ENCODE results near the gene KRTAP10-4. TPM values are rescaled to one million over a fixed set of nuclear protein-coding genes. Genes with fewer than 3 reads are reported as not detected.

The KRTAP10-4 gene
- total and polyA plus RNA-seq, 2 donors (not counting 1 experiment from before 2014, with no cell fraction given), result not detected

DNA sequence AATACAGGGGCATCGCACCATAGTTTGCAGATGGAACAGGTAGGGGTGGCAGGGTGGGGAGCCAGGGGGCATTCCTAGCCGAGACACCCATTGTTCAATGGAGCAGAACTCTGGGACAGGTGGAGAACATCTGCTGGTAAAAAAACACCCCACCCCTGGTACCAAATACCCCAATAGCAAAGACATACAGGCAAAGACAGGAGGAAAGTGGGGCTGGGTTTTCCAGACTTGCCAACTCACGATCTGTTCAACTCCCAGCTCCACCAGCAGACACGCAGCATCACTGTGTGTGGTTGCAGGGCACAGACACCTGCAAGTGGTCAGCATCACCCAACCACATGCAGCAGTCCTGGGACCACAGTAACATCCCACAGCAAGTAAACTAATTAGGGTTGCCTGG lies 38.0 kb downstream of the KRTAP10-4 start:
- Mint-ChIP-seq H3K9me3 (ENCODE audit: insufficient read depth) (peaks cover 15% of the 10 kb centered on the region), H3K27me3 (peaks cover 18% of the 10 kb centered on the region), H3K27ac (no peak overlapping the region), H3K4me1 (no peaks in the 10 kb centered on the region), H3K4me3 (no peak overlapping the region)
- no peak for ATAC-seq (ENCODE audit: low read depth)
- H3K4me3 ChIP-seq (ENCODE audit: control extremely low read depth in 1 of 5, extremely low read depth in 1 of 5, insufficient read depth in 1 of 5, low read depth in 2 of 5, low read length in 4 of 5), result no peak overlapping the region
- H3K4me2 ChIP-seq (replicated peaks; ENCODE audit: low read depth, low read length, poor library complexity, severe bottlenecking), result no peak overlapping the region
- DNase-seq, result no peak
- no peak overlapping the region for H2AFZ ChIP-seq (ENCODE audit: insufficient read depth, low read depth, low read length, poor library complexity, severe bottlenecking)
- H3K9me3 ChIP-seq (ENCODE audit: control extremely low read depth in 1 of 3, control insufficient read depth in 2 of 3, insufficient read depth in 1 of 3, low read length in 2 of 3), result peaks cover 4 to 39% (median 25%) of the 10 kb centered on the region in 3 donors
- no peaks in the 10 kb centered on the region for H3K79me2 ChIP-seq (ENCODE audit: control insufficient read depth, insufficient read depth, low read length)
- intact Hi-C loops (cut with micrococcal nuclease), result no loop called here
- POLR2A ChIA-PET, result no interaction called here
- H4K20me1 ChIP-seq (ENCODE audit: control insufficient read depth, insufficient read depth, low read length, poor library complexity, severe bottlenecking), result no peaks in the 10 kb centered on the region
- no peaks in the 10 kb centered on the region for H3K4me1 ChIP-seq (ENCODE audit: control insufficient read depth in 2 of 2, insufficient read depth in 2 of 2, low read length in 2 of 2)
- H3K27me3 ChIP-seq (replicated peaks in 1 of 4; ENCODE audit: control extremely low read depth in 1 of 4, control insufficient read depth in 3 of 4, insufficient read depth in 4 of 4, low read length in 3 of 4), result peaks cover 0 to 3% (median 1%) of the 10 kb centered on the region in 4 experiments
- WGBS (ENCODE audit: insufficient coverage), result 85% methylated on average over 2 of the region's 4 CpGs
- H3K36me3 ChIP-seq (replicated peaks in 1 of 2; ENCODE audit: control extremely low read depth in 1 of 2, control insufficient read depth in 1 of 2, extremely low read depth in 1 of 2, insufficient read depth in 2 of 2, low read length in 1 of 2), result no peaks in the 10 kb centered on the region
- TF ChIP-seq, protein P1, sequence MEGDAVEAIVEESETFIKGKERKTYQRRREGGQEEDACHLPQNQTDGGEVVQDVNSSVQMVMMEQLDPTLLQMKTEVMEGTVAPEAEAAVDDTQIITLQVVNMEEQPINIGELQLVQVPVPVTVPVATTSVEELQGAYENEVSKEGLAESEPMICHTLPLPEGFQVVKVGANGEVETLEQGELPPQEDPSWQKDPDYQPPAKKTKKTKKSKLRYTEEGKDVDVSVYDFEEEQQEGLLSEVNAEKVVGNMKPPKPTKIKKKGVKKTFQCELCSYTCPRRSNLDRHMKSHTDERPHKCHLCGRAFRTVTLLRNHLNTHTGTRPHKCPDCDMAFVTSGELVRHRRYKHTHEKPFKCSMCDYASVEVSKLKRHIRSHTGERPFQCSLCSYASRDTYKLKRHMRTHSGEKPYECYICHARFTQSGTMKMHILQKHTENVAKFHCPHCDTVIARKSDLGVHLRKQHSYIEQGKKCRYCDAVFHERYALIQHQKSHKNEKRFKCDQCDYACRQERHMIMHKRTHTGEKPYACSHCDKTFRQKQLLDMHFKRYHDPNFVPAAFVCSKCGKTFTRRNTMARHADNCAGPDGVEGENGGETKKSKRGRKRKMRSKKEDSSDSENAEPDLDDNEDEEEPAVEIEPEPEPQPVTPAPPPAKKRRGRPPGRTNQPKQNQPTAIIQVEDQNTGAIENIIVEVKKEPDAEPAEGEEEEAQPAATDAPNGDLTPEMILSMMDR (IDR thresholded peaks at IDR 0.05), result no peak
- no peak for TF ChIP-seq EZH2 (IDR thresholded peaks at IDR 0.05; ENCODE audit: borderline replicate concordance, insufficient read depth, low read depth, low read length, poor library complexity, severe bottlenecking)
- no peak overlapping the region for H3K9ac ChIP-seq (ENCODE audit: low read length)
- no peak overlapping the region for H3K27ac ChIP-seq (ENCODE audit: low read length in 2 of 2)
- CTCF ChIA-PET, result no interaction called here

DNA sequence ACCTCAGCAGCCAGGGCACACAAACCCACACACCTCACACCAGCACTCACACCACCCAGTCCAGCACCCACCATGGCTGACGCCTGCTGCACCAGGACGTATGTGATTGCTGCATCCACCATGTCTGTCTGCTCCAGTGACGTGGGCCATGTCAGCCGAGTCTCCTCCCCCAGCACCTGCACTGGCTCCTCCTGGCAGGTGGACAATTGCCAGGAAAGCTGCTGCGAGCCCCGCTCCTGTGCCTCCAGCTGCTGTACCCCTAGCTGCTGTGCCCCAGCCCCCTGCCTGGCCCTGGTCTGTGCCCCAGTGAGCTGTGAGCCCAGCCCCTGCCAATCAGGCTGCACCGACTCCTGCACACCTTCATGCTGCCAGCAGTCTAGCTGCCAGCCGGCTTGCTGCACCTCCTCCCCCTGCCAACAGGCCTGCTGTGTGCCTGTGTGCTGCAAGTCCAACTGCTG lies 38.5 kb downstream of the KRTAP10-4 start, which contains the start of gene KRTAP10-8:
Gene KRTAP10-8, plus strand, starts transcription at position 51 of the 458 bp plus-strand sequence. Its CDS starts 22 bp downstream, at position 73.
- H2AFZ ChIP-seq (ENCODE audit: insufficient read depth, low read depth, low read length, poor library complexity, severe bottlenecking), result no peak within 1 kb of the TSS
- intact Hi-C loops (cut with micrococcal nuclease), result no loop called here
- Mint-ChIP-seq H3K27me3 (peaks cover 16% of the 10 kb centered on the region), H3K27ac (no peak within 1 kb of the TSS), H3K4me1 (no peaks in the 10 kb centered on the region), H3K9me3 (ENCODE audit: insufficient read depth) (peaks cover 15% of the 10 kb centered on the region), H3K4me3 (no peak within 1 kb of the TSS)
- ChIA-PET POLR2A (no interaction called here), CTCF (no interaction called here)
- DNase-seq (no peak), ATAC-seq (ENCODE audit: low read depth) (no peak)
- 92% methylated on average over 8 of the region's 8 CpGs for WGBS (ENCODE audit: insufficient coverage)
- H3K9ac ChIP-seq (ENCODE audit: low read length), result no peak within 1 kb of the TSS
- peaks cover 4 to 42% (median 25%) of the 10 kb centered on the region in 3 donors for H3K9me3 ChIP-seq (ENCODE audit: control extremely low read depth in 1 of 3, control insufficient read depth in 2 of 3, insufficient read depth in 1 of 3, low read length in 2 of 3)
- H4K20me1 ChIP-seq (ENCODE audit: control insufficient read depth, insufficient read depth, low read length, poor library complexity, severe bottlenecking), result no peaks in the 10 kb centered on the region
- H3K4me1 ChIP-seq (ENCODE audit: control insufficient read depth in 2 of 2, insufficient read depth in 2 of 2, low read length in 2 of 2), result no peaks in the 10 kb centered on the region
- no peak within 1 kb of the TSS for H3K4me2 ChIP-seq (replicated peaks; ENCODE audit: low read depth, low read length, poor library complexity, severe bottlenecking)
- no peak within 1 kb of the TSS for H3K27ac ChIP-seq (ENCODE audit: low read length in 2 of 2)
- H3K4me3 ChIP-seq (ENCODE audit: control extremely low read depth in 1 of 5, extremely low read depth in 1 of 5, insufficient read depth in 1 of 5, low read depth in 2 of 5, low read length in 4 of 5), result no peak within 1 kb of the TSS
- TF ChIP-seq EZH2 (IDR thresholded peaks at IDR 0.05; ENCODE audit: borderline replicate concordance, insufficient read depth, low read depth, low read length, poor library complexity, severe bottlenecking), result no peak
- TF ChIP-seq, protein P1 (IDR thresholded peaks at IDR 0.05), result no peak
- peaks cover 0 to 3% (median 1%) of the 10 kb centered on the region in 4 experiments for H3K27me3 ChIP-seq (replicated peaks in 1 of 4; ENCODE audit: control extremely low read depth in 1 of 4, control insufficient read depth in 3 of 4, insufficient read depth in 4 of 4, low read length in 3 of 4)
- no peaks in the 10 kb centered on the region for H3K79me2 ChIP-seq (ENCODE audit: control insufficient read depth, insufficient read depth, low read length)
- no peaks in the 10 kb centered on the region for H3K36me3 ChIP-seq (replicated peaks in 1 of 2; ENCODE audit: control extremely low read depth in 1 of 2, control insufficient read depth in 1 of 2, extremely low read depth in 1 of 2, insufficient read depth in 2 of 2, low read length in 1 of 2)
